Kidney (tissue), 14 donors: ENCODE results near the gene NOL4L. TPM values are rescaled to one million over a fixed set of nuclear protein-coding genes. Genes with fewer than 3 reads are reported as not detected.

ENCODE experiments used
- DNase-seq, 5 donors: peaks; one replicate each; pipeline ENCODE4 v3.0.0-alpha.2; 2013 to 2020
- FAIRE-seq: peaks from 2 replicates; lab custom pipeline; 2012; peaks lifted over from hg19 to GRCh38; lab: Jason Lieb, UNC
- H3K27ac ChIP-seq, 2 donors: one replicate each; pipeline ENCODE4 v1.7.0; 2013; ENCODE audit warnings: low read depth in 2 of 2, low read length in 2 of 2, inconsistent platforms in 1 of 2
- H3K27me3 ChIP-seq: one replicate; pipeline ENCODE4 v1.7.1; 2013; ENCODE audit warnings: low read length, inconsistent platforms; ENCODE audit not compliant: control insufficient read depth, insufficient read depth
- H3K36me3 ChIP-seq, 3 donors: one replicate each; pipeline versions ENCODE4 v1.7.0 to v1.7.1; 2013; ENCODE audit warnings: low read length in 3 of 3, control low read depth in 1 of 3, inconsistent platforms in 1 of 3; ENCODE audit not compliant: insufficient read depth in 3 of 3, control insufficient read depth in 2 of 3
- H3K4me1 ChIP-seq, 3 donors: one replicate each; pipeline versions ENCODE4 v1.7.0 to v1.7.1; 2013; ENCODE audit warnings: low read length in 3 of 3, inconsistent platforms in 1 of 3, low read depth in 1 of 3; ENCODE audit not compliant: control insufficient read depth in 2 of 3, insufficient read depth in 2 of 3
- H3K4me3 ChIP-seq, 3 donors: one replicate each; pipeline versions ENCODE4 v1.7.0 to v1.8.1; 2013; ENCODE audit warnings: low read length in 3 of 3, control low read depth in 1 of 3, inconsistent platforms in 1 of 3
- H3K9ac ChIP-seq, 3 donors: one replicate each; pipeline versions ENCODE4 v1.7.0 to v1.7.1; 2013; ENCODE audit warnings: low read length in 3 of 3, control low read depth in 1 of 3, inconsistent platforms in 1 of 3
- H3K9me3 ChIP-seq, 3 donors: one replicate each; pipeline versions ENCODE4 v1.7.0 to v1.7.1; 2013; ENCODE audit warnings: low read length in 3 of 3, control low read depth in 1 of 3, inconsistent platforms in 1 of 3; ENCODE audit not compliant: control insufficient read depth in 2 of 3, insufficient read depth in 1 of 3
- intact Hi-C: fragments of 100-400 bp; cut with DNase I; formaldehyde crosslinking; loops from one replicate; pipeline ENCODE4 v1.11.1; 2022
- polyA plus RNA-seq: library from polyadenylated mRNA; stranded (reverse); fragments of 350-450 nt; fragmentation: Illumina TruSeq; extraction: RNeasy Lipid Tissue Mini Kit (QIAGEN cat#74804); gene quantifications from one replicate; pipeline ENCODE4 v1.2.3, GENCODE V29; 2014; ENCODE audit warnings: low read depth, low replicate concordance; ENCODE audit not compliant: insufficient read depth
- total RNA-seq: library from RNA; stranded (reverse); fragmentation: NEBNext Ultra II Directional; extraction: Animal tissue kit (Norgen Biotek cat#: 25700); gene quantifications from one replicate; pipeline ENCODE4 v1.2.1, GENCODE V29; 2021
- TF ChIP-seq, protein P1 (sequence below): IDR thresholded peaks from 3 replicates; pipeline ENCODE4 v1.5.1; 2012; ENCODE audit warnings: mild to moderate bottlenecking, moderate library complexity, borderline replicate concordance; ENCODE audit not compliant: insufficient read depth; ENCODE audit errors: extremely low read depth
- donor health status: control.
- donor health status: control.
- donor health status: control.
- donor health status: control.
- donor health status: control.
- donor health status: DM: yes; HTN: yes; CAD: no.
- donor health status: Normal renal cell carcinoma (clear cell type).

The NOL4L gene
- total and polyA plus RNA-seq, 2 donors from 2014 or later, result 14.1 to 19.4 TPM

DNA sequence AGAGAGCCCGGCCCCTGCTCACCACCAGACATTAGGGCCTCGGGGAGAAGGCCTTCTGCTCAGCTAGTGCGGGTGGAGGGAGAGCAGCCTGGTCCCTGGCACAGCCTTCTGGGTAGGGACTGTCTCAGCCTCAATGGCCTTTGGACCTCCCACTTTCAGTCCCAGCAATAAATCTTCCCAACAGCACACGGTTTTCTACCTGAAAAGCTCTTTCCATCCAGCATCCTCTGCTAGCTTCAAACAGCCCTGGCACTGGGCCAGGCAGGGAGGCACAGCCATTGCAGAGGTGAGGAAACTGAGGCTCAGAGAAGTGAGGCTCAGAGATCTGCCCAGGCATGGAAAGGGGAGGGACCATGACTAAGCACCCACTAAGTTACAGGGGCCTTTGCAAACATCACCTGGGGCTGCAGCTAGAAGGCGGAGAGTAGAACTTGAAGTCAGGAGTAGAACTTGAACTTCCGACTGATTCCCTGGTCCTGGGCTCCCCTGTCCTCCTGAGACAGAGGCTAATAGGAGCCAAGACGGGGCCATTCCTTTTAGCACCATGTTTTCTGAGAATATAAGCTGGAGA lies 43.9 kb upstream of the NOL4L start:
- Histone ChIP-seq H3K4me3 (no peak overlapping the region), H3K27ac (no peak overlapping the region), H3K36me3 (no peaks in the 10 kb centered on the region), H3K9me3 (no peaks in the 10 kb centered on the region), H3K4me1 (peaks cover 0 to 3% (median 0%) of the 10 kb centered on the region in 3 donors), H3K9ac (no peak overlapping the region), H3K27me3 (no peaks in the 10 kb centered on the region)
- TF ChIP-seq, protein P1, sequence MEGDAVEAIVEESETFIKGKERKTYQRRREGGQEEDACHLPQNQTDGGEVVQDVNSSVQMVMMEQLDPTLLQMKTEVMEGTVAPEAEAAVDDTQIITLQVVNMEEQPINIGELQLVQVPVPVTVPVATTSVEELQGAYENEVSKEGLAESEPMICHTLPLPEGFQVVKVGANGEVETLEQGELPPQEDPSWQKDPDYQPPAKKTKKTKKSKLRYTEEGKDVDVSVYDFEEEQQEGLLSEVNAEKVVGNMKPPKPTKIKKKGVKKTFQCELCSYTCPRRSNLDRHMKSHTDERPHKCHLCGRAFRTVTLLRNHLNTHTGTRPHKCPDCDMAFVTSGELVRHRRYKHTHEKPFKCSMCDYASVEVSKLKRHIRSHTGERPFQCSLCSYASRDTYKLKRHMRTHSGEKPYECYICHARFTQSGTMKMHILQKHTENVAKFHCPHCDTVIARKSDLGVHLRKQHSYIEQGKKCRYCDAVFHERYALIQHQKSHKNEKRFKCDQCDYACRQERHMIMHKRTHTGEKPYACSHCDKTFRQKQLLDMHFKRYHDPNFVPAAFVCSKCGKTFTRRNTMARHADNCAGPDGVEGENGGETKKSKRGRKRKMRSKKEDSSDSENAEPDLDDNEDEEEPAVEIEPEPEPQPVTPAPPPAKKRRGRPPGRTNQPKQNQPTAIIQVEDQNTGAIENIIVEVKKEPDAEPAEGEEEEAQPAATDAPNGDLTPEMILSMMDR, result no peak
- peak in 3 of 5 donors; percentile 45 to 65 (median 58) for DNase-seq
- intact Hi-C loops, result no loop called here
- no peak for FAIRE-seq

DNA sequence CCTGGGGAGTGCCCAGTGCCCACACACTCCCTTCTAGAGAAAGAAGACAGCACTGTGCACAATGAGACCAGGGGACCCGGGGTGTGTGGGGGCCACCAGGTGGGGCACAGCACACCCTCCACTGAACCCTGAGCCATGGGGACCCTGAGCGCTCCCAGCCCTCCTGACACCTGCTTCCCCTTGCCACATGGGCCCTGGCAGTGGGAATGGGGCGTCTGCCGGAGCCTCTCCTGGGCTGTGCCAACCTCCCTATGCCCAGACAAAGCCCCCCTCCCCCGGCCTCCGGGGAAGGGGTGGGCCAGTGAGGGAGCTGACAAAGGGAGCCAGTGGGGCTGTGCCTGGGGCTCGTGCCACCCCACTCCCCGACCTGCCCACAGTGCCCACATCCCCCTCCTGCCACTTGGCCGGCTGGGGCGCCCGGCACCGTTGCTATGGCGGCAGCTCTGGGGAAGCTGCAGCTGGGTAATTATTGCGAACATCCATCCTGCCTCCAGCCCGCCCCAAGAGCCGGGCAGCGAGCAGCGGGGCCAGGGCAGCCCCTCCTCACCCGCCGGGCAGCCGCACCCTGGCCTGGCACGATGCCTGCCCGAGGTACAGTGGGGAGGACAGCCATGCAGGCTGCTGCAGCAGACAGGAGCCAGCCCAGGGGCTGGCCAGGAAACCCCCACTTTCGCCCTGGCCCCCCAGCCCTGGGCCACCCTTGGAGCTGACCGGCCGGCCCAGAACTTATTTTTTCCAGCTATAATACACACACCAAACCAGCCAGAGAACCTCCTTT lies 41.9 kb upstream of the NOL4L start:
- Histone ChIP-seq H3K9me3 (no peaks in the 10 kb centered on the region), H3K27ac (no peak overlapping the region), H3K27me3 (no peaks in the 10 kb centered on the region), H3K4me1 (peaks cover 0 to under 1% (median 0%) of the 10 kb centered on the region in 3 donors), H3K36me3 (no peaks in the 10 kb centered on the region), H3K9ac (no peak overlapping the region), H3K4me3 (no peak overlapping the region)
- TF ChIP-seq, protein P1, result no peak
- FAIRE-seq, result no peak
- intact Hi-C loops, result no loop called here
- DNase-seq, result peak in 4 of 5 donors; percentile 54 to 78 (median 68)

DNA sequence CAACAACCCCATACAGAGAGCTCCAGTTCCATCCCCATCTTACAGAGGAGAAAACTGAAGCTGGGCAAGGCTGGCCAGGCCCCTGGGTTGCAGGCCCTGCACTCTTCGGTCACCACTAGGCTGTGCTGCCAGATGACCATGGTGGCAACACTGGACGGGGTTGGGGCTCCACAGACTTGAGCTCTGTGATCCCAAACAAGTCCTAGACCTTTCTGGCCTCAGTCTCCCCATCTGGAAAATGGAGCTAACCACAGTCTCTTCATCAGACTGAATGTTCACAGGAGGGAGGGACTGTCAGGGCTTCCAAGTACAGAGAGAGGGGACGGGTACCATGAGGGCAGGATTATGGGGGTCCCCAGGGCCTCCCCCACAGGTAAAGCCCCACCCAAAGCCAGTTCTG lies 41.3 kb upstream of the NOL4L start:
- Histone ChIP-seq H3K36me3 (no peaks in the 10 kb centered on the region), H3K4me3 (no peak overlapping the region), H3K4me1 (no peaks in the 10 kb centered on the region), H3K27me3 (no peaks in the 10 kb centered on the region), H3K9ac (no peak overlapping the region), H3K9me3 (no peaks in the 10 kb centered on the region), H3K27ac (no peak overlapping the region)
- DNase-seq (no peak), FAIRE-seq (no peak)
- intact Hi-C loops, result no loop called here
- TF ChIP-seq, protein P1, result no peak
